Left renal pelvis (tissue), 4 donors: Measurements from ENCODE around the gene GRIK4. TPM values are rescaled to one million over a fixed set of nuclear protein-coding genes. Genes with fewer than 3 reads are reported as not detected.
A peak's percentile ranks its signal among the peaks of the same experiment; 100 is the strongest.

ENCODE experiments used
- DNase-seq, 4 donors: peaks; one replicate each; pipeline ENCODE4 v3.0.0-alpha.2; 2013; ENCODE audit warnings: low read depth in 4 of 4, low spot score in 3 of 4
- polyA plus RNA-seq, 4 donors: library from polyadenylated mRNA; unstranded; fragments of 120-200 nt; gene quantifications; one replicate each; pipeline ENCODE4 v1.2.1, GENCODE V29; 2013; ENCODE audit not compliant: insufficient read length in 4 of 4

GRIK4 gene
- polyA plus RNA-seq, 4 donors: 0.95 to 1.9 (median 1.5) TPM

GRCh38 chr11:120969993-120970392, 458.4 kb downstream of the GRIK4 start:
- DNase-seq: no peak

- DNase-seq: no peak
These were observed 460.3 kb downstream of the GRIK4 start for GRCh38 chr11:120971825-120972224.

GRCh38 chr11:120972621-120973020, 461.1 kb downstream of the GRIK4 start:
- DNase-seq: no peak

GRCh38 chr11:120973501-120973900, 462.0 kb downstream of the GRIK4 start:
- DNase-seq: no peak

- DNase-seq: no peak
These were observed 462.9 kb downstream of the GRIK4 start for GRCh38 chr11:120974466-120974865.

- DNase-seq: no peak
These were observed 463.4 kb downstream of the GRIK4 start for GRCh38 chr11:120974965-120975364.

- no peak for DNase-seq
These were observed 466.0 kb downstream of the GRIK4 start for GRCh38 chr11:120977266-120978137.

GRCh38 chr11:120978701-120979100, 467.2 kb downstream of the GRIK4 start:
- DNase-seq: no peak

- peak in 3 of 4 donors; percentile 14 to 29 (median 16) for DNase-seq
These were observed 474.4 kb downstream of the GRIK4 start for GRCh38 chr11:120985718-120986569.

- no peak for DNase-seq
These were observed 477.1 kb downstream of the GRIK4 start for GRCh38 chr11:120988603-120989002.

- DNase-seq: no peak
These were observed 480.5 kb downstream of the GRIK4 start for GRCh38 chr11:120991830-120992686.

GRCh38 chr11:120994091-120994859, 482.7 kb downstream of the GRIK4 start:
- no peak for DNase-seq

GRCh38 chr11:120995184-120995583, 483.6 kb downstream of the GRIK4 start:
- no peak for DNase-seq

GRCh38 chr11:120996973-120997372, 485.4 kb downstream of the GRIK4 start:
- DNase-seq: no peak

GRCh38 chr11:120998581-120998980, 487.0 kb downstream of the GRIK4 start:
- DNase-seq: no peak

- DNase-seq: no peak
These were observed 492.8 kb downstream of the GRIK4 start for GRCh38 chr11:121004206-121004840.

GRCh38 chr11:121006922-121007321, 495.4 kb downstream of the GRIK4 start:
- no peak for DNase-seq

- no peak for DNase-seq
These were observed 497.0 kb downstream of the GRIK4 start for GRCh38 chr11:121008551-121008950.

GRCh38 chr11:121012091-121012490, 500.5 kb downstream of the GRIK4 start:
- no peak for DNase-seq
